Measurements from ENCODE around the gene CRLF1. TPM values are rescaled to one million over a fixed set of nuclear protein-coding genes. Genes with fewer than 3 reads are reported as not detected.

Gene CRLF1
- total and polyA plus RNA-seq, 2 experiments from 2014 or later = 18.1 to 19.7 TPM

DNA sequence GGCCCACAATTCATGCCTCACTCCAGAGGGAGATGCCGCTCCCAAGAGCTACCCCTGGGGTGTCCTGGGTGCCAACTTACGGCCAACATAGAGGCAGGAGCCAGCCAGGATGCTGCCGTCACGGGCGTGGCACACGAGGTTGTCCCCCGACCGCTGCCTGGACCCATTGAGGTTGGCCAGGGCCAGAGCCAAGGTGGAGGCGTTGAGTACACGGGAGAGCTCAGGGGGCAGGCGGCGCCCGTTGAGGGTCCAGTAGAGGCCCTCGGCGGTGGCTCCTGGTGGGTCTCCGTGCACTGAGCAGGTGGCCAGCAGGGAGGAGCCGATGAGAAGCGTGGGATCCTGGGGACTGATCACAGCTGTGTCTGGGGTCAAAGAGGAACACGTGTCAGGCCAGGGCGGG is 7.1 kb downstream of the CRLF1 start:
- Mint-ChIP-seq H3K27me3 (ENCODE audit: insufficient read depth, low read depth, poor library complexity) (peaks cover 70% of the 10 kb centered on the region), H3K27ac (no peak overlapping the region), H3K36me3 (ENCODE audit: low read depth) (no peaks in the 10 kb centered on the region), H3K4me3 (no peak overlapping the region), H3K9me3 (no peaks in the 10 kb centered on the region), H3K4me1 (peaks cover 38% of the 10 kb centered on the region)
- H3K79me2 ChIP-seq (replicated peaks; ENCODE audit: insufficient read depth) = no peaks in the 10 kb centered on the region
- no peaks in the 10 kb centered on the region for H3K9me2 ChIP-seq (ENCODE audit: insufficient read depth)
- 0 out of 2 replicates have a peak, but pooled peaks cover 7% of the 10 kb centered on the region for H4K20me1 ChIP-seq (replicated peaks; ENCODE audit: insufficient read depth)
- H2AFZ ChIP-seq = no peak overlapping the region
- H3K4me2 ChIP-seq = no peak overlapping the region
- peaks cover 48% of the 10 kb centered on the region for H3K4me1 ChIP-seq (ENCODE audit: insufficient read depth)
- ATAC-seq (no peak), DNase-seq (ENCODE audit: low spot score) (no peak)
- peaks cover 56% of the 10 kb centered on the region for H3K27me3 ChIP-seq (ENCODE audit: insufficient read depth)
- no peak overlapping the region for H3K27ac ChIP-seq (ENCODE audit: low read depth)
- no peak overlapping the region for H3K4me3 ChIP-seq
- peaks cover 30% of the 10 kb centered on the region for H3F3A ChIP-seq (replicated peaks; ENCODE audit: low read depth)
- TF ChIP-seq, protein P1, sequence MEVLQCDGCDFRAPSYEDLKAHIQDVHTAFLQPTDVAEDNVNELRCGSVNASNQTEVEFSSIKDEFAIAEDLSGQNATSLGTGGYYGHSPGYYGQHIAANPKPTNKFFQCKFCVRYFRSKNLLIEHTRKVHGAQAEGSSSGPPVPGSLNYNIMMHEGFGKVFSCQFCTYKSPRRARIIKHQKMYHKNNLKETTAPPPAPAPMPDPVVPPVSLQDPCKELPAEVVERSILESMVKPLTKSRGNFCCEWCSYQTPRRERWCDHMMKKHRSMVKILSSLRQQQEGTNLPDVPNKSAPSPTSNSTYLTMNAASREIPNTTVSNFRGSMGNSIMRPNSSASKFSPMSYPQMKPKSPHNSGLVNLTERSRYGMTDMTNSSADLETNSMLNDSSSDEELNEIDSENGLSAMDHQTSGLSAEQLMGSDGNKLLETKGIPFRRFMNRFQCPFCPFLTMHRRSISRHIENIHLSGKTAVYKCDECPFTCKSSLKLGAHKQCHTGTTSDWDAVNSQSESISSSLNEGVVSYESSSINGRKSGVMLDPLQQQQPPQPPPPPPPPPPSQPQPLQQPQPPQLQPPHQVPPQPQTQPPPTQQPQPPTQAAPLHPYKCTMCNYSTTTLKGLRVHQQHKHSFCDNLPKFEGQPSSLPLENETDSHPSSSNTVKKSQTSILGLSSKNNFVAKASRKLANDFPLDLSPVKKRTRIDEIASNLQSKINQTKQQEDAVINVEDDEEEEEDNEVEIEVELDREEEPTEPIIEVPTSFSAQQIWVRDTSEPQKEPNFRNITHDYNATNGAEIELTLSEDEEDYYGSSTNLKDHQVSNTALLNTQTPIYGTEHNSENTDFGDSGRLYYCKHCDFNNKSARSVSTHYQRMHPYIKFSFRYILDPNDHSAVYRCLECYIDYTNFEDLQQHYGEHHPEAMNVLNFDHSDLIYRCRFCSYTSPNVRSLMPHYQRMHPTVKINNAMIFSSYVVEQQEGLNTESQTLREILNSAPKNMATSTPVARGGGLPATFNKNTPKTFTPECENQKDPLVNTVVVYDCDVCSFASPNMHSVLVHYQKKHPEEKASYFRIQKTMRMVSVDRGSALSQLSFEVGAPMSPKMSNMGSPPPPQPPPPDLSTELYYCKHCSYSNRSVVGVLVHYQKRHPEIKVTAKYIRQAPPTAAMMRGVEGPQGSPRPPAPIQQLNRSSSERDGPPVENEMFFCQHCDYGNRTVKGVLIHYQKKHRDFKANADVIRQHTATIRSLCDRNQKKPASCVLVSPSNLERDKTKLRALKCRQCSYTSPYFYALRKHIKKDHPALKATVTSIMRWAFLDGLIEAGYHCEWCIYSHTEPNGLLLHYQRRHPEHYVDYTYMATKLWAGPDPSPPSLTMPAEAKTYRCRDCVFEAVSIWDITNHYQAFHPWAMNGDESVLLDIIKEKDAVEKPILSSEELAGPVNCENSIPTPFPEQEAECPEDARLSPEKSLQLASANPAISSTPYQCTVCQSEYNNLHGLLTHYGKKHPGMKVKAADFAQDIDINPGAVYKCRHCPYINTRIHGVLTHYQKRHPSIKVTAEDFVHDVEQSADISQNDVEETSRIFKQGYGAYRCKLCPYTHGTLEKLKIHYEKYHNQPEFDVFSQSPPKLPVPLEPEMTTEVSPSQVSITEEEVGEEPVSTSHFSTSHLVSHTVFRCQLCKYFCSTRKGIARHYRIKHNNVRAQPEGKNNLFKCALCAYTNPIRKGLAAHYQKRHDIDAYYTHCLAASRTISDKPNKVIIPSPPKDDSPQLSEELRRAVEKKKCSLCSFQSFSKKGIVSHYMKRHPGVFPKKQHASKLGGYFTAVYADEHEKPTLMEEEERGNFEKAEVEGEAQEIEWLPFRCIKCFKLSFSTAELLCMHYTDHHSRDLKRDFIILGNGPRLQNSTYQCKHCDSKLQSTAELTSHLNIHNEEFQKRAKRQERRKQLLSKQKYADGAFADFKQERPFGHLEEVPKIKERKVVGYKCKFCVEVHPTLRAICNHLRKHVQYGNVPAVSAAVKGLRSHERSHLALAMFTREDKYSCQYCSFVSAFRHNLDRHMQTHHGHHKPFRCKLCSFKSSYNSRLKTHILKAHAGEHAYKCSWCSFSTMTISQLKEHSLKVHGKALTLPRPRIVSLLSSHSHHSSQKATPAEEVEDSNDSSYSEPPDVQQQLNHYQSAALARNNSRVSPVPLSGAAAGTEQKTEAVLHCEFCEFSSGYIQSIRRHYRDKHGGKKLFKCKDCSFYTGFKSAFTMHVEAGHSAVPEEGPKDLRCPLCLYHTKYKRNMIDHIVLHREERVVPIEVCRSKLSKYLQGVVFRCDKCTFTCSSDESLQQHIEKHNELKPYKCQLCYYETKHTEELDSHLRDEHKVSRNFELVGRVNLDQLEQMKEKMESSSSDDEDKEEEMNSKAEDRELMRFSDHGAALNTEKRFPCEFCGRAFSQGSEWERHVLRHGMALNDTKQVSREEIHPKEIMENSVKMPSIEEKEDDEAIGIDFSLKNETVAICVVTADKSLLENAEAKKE (CRISPR knock-in tag; IDR thresholded peaks at IDR 0.05) = no peak
- no peak for TF ChIP-seq POLR2AphosphoS5 (IDR thresholded peaks at IDR 0.05; ENCODE audit: low read depth)
- no peak for TF ChIP-seq CREB1 (CRISPR knock-in tag; IDR thresholded peaks at IDR 0.05; ENCODE audit: low read depth)
- TF ChIP-seq NANOG (IDR thresholded peaks at IDR 0.05; ENCODE audit: borderline replicate concordance) = no peak
- TF ChIP-seq EZH2phosphoT487 (IDR thresholded peaks at IDR 0.05; ENCODE audit: unreplicated experiment) = no peak
- no peak for TF ChIP-seq ZNF114 (CRISPR knock-in tag; IDR thresholded peaks at IDR 0.05)
- TF ChIP-seq, protein P2, sequence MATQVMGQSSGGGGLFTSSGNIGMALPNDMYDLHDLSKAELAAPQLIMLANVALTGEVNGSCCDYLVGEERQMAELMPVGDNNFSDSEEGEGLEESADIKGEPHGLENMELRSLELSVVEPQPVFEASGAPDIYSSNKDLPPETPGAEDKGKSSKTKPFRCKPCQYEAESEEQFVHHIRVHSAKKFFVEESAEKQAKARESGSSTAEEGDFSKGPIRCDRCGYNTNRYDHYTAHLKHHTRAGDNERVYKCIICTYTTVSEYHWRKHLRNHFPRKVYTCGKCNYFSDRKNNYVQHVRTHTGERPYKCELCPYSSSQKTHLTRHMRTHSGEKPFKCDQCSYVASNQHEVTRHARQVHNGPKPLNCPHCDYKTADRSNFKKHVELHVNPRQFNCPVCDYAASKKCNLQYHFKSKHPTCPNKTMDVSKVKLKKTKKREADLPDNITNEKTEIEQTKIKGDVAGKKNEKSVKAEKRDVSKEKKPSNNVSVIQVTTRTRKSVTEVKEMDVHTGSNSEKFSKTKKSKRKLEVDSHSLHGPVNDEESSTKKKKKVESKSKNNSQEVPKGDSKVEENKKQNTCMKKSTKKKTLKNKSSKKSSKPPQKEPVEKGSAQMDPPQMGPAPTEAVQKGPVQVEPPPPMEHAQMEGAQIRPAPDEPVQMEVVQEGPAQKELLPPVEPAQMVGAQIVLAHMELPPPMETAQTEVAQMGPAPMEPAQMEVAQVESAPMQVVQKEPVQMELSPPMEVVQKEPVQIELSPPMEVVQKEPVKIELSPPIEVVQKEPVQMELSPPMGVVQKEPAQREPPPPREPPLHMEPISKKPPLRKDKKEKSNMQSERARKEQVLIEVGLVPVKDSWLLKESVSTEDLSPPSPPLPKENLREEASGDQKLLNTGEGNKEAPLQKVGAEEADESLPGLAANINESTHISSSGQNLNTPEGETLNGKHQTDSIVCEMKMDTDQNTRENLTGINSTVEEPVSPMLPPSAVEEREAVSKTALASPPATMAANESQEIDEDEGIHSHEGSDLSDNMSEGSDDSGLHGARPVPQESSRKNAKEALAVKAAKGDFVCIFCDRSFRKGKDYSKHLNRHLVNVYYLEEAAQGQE (IDR thresholded peaks at IDR 0.05; ENCODE audit: unreplicated experiment) = no peak
- no peak for TF ChIP-seq ZNF331 (CRISPR knock-in tag; IDR thresholded peaks at IDR 0.05; ENCODE audit: low read depth)
- TF ChIP-seq, protein P3, sequence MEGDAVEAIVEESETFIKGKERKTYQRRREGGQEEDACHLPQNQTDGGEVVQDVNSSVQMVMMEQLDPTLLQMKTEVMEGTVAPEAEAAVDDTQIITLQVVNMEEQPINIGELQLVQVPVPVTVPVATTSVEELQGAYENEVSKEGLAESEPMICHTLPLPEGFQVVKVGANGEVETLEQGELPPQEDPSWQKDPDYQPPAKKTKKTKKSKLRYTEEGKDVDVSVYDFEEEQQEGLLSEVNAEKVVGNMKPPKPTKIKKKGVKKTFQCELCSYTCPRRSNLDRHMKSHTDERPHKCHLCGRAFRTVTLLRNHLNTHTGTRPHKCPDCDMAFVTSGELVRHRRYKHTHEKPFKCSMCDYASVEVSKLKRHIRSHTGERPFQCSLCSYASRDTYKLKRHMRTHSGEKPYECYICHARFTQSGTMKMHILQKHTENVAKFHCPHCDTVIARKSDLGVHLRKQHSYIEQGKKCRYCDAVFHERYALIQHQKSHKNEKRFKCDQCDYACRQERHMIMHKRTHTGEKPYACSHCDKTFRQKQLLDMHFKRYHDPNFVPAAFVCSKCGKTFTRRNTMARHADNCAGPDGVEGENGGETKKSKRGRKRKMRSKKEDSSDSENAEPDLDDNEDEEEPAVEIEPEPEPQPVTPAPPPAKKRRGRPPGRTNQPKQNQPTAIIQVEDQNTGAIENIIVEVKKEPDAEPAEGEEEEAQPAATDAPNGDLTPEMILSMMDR (conservative IDR thresholded peaks at IDR 0.05; ENCODE audit: low read depth in 2 of 2) = no peak
- TF ChIP-seq EZH2 (IDR thresholded peaks at IDR 0.05; ENCODE audit: low read depth, unreplicated experiment) = no peak
- H3K36me3 ChIP-seq (ENCODE audit: insufficient read depth) = no peaks in the 10 kb centered on the region
